A549 (cell line): ENCODE results near the gene TAF12. TPM values are rescaled to one million over a fixed set of nuclear protein-coding genes. Genes with fewer than 3 reads are reported as not detected.

Experiments used
- ATAC-seq, 2 experiments: fragments of 200-7000 bp in 1 of 2; fragments of >200 bp in 1 of 2; cut with Nextera tagmentation in 1 of 2; cut with Tn5 transposase in 1 of 2; 3 replicates each; pipeline versions ENCODE4 v1.8.0 to v1.9.1; 2018 to 2020; ENCODE audit warnings: mild to moderate bottlenecking in 1 of 2, moderate library complexity in 1 of 2
- CTCF ChIA-PET: fragments of 300-600 bp; sonication (Branson Sonifier 250); formaldehyde crosslinking; extraction: SDS; loops from one replicate; lab custom pipeline; 2021; ENCODE audit warnings: antibody characterized with exemption, inconsistent platforms; lab: Yijun Ruan, JAX
- POLR2A ChIA-PET: fragments of 350-600 bp; formaldehyde crosslinking; extraction: SDS; loops from one replicate; lab custom pipeline; 2021; ENCODE audit warnings: antibody characterized with exemption, inconsistent platforms; lab: Yijun Ruan, JAX
- DNase-seq, 2 experiments: peaks; one replicate each; pipeline versions ENCODE4 v3.0.0 to v3.0.0-alpha.2; 2011 to 2016; ENCODE audit warnings: low read depth in 1 of 2, low spot score in 1 of 2
- FAIRE-seq: peaks from 2 replicates; lab custom pipeline; 2011; peaks lifted over from hg19 to GRCh38; lab: Jason Lieb, UNC
- H3K27ac ChIP-seq, 2 experiments: fragments of >200 bp; sonication (Bioruptor Twin); formaldehyde crosslinking; 3 replicates each; pipeline ENCODE4 v1.5.1; 2016 to 2017
- H3K4me1 ChIP-seq: fragments of >200 bp; sonication (Bioruptor Twin); formaldehyde crosslinking; 3 replicates; pipeline ENCODE4 v1.6.1; 2016
- H3K4me2 ChIP-seq: fragments of >200 bp; sonication (Bioruptor Twin); formaldehyde crosslinking; 3 replicates; pipeline ENCODE4 v1.6.1; 2016
- H3K4me3 ChIP-seq: fragments of >200 bp; sonication (Bioruptor Twin); formaldehyde crosslinking; 3 replicates; pipeline ENCODE4 v1.5.1; 2016
- H3K9me3 ChIP-seq: fragments of >200 bp; sonication (Bioruptor Twin); formaldehyde crosslinking; 3 replicates; pipeline ENCODE4 v1.6.1; 2016
- ATOH8 ChIP-seq: fragments of 250-450 bp; sonication (Bioruptor Pico); IDR thresholded peaks from 2 replicates; pipeline ENCODE4 v1.5.0; 2020; ENCODE audit warnings: low read depth, mild to moderate bottlenecking, moderate library complexity
- BCL3 ChIP-seq: fragments of >200 bp; sonication (Bioruptor Twin); formaldehyde crosslinking; IDR thresholded peaks from 3 replicates; pipeline ENCODE4 v1.6.1; 2016
- CTCF ChIP-seq: fragments of >200 bp; sonication (Bioruptor Twin); formaldehyde crosslinking; IDR thresholded peaks from 3 replicates; pipeline ENCODE4 v1.5.1; 2016
- E2F6 ChIP-seq: IDR thresholded peaks from 2 replicates; pipeline ENCODE4 v1.6.1; 2012; ENCODE audit warnings: low read depth, borderline replicate concordance
- EHF ChIP-seq: fragments of 250-450 bp; sonication (Bioruptor Pico); IDR thresholded peaks from 2 replicates; pipeline ENCODE4 v1.5.0; 2020; ENCODE audit warnings: mild to moderate bottlenecking
- EHMT2 ChIP-seq: fragments of 200-600 bp; sonication (generic); IDR thresholded peaks from 2 replicates; pipeline ENCODE4 v1.6.1; 2016; ENCODE audit warnings: antibody characterized with exemption, low read depth, mild to moderate bottlenecking, moderate library complexity
- ELK1 ChIP-seq: fragments of 150-350 bp; IDR thresholded peaks from 2 replicates; pipeline ENCODE4 v1.6.1; 2014; ENCODE audit warnings: low read depth, mild to moderate bottlenecking, low read length
- EP300 ChIP-seq, 2 experiments: fragments of >200 bp; sonication (Bioruptor Twin); formaldehyde crosslinking; IDR thresholded peaks; 2 replicates in 1 of 2; 3 replicates in 1 of 2; pipeline ENCODE4 v1.6.1; 2016 to 2017
- ESRRA ChIP-seq: fragments of 150-350 bp; IDR thresholded peaks from 2 replicates; pipeline ENCODE4 v1.6.1; 2014; ENCODE audit warnings: mild to moderate bottlenecking, low read length, borderline replicate concordance
- FOSL2 ChIP-seq, 2 experiments: fragments of 450-650 bp in 1 of 2; fragments of >200 bp in 1 of 2; sonication (Bioruptor Twin) in 1 of 2; formaldehyde crosslinking; IDR thresholded peaks; 2 replicates each; pipeline versions ENCODE4 v1.5.0 to v1.6.1; 2016 to 2020; ENCODE audit warnings: mild to moderate bottlenecking in 1 of 2, moderate library complexity in 1 of 2
- FOXS1 ChIP-seq: fragments of 250-450 bp; sonication (Bioruptor Pico); IDR thresholded peaks from 2 replicates; pipeline ENCODE4 v1.5.0; 2020; ENCODE audit warnings: mild to moderate bottlenecking, moderate library complexity
- HMGXB4 ChIP-seq: fragments of 250-450 bp; sonication (Bioruptor Pico); IDR thresholded peaks from 2 replicates; pipeline ENCODE4 v1.5.0; 2021; ENCODE audit warnings: mild to moderate bottlenecking, moderate library complexity, borderline replicate concordance
- HOXB5 ChIP-seq: fragments of 250-450 bp; sonication (Bioruptor Pico); IDR thresholded peaks from 2 replicates; pipeline ENCODE4 v1.5.0; 2020; ENCODE audit warnings: mild to moderate bottlenecking, moderate library complexity
- JUNB ChIP-seq: fragments of >200 bp; sonication (Bioruptor Twin); formaldehyde crosslinking; IDR thresholded peaks from 2 replicates; pipeline ENCODE4 v1.6.1; 2016
- KDM1A ChIP-seq: fragments of 200-600 bp; sonication (generic); IDR thresholded peaks from 2 replicates; pipeline ENCODE4 v1.6.1; 2016; ENCODE audit warnings: low read depth, mild to moderate bottlenecking
- MAX ChIP-seq: IDR thresholded peaks from 2 replicates; pipeline ENCODE4 v1.6.1; 2012
- MYC ChIP-seq: IDR thresholded peaks from 2 replicates; pipeline ENCODE4 v1.6.1; 2012; ENCODE audit warnings: mild to moderate bottlenecking, inconsistent platforms, low read length, improper control_type of control experiment, borderline replicate concordance
- NFE2L2 ChIP-seq: fragments of 150-350 bp; conservative IDR thresholded peaks from 2 replicates; pipeline ENCODE4 v1.6.1; 2014; ENCODE audit warnings: low read length
- PBX3 ChIP-seq: IDR thresholded peaks from 2 replicates; pipeline ENCODE4 v1.6.1; 2012
- RARB ChIP-seq: fragments of 250-450 bp; sonication (Bioruptor Pico); IDR thresholded peaks from 2 replicates; pipeline ENCODE4 v1.8.0; 2021; ENCODE audit warnings: mild to moderate bottlenecking, moderate library complexity
- RFX5 ChIP-seq: fragments of 450-650 bp; IDR thresholded peaks from 2 replicates; pipeline ENCODE4 v1.7.1; 2014; ENCODE audit warnings: antibody characterized with exemption, mild to moderate bottlenecking, moderate library complexity
- SREBF2 ChIP-seq: fragments of 450-650 bp; IDR thresholded peaks from 2 replicates; pipeline ENCODE4 v1.6.1; 2014; ENCODE audit warnings: mild to moderate bottlenecking, moderate library complexity
- TFCP2L1 ChIP-seq: fragments of 250-450 bp; sonication (Bioruptor Pico); IDR thresholded peaks from 2 replicates; pipeline ENCODE4 v1.5.0; 2021; ENCODE audit warnings: mild to moderate bottlenecking
- ZC3H11A ChIP-seq: fragments of 450-650 bp; IDR thresholded peaks from 2 replicates; pipeline ENCODE4 v1.6.1; 2014; ENCODE audit warnings: antibody characterized with exemption, mild to moderate bottlenecking
- ZFP36 ChIP-seq: fragments of 450-650 bp; IDR thresholded peaks from 2 replicates; pipeline ENCODE4 v1.6.1; 2014; ENCODE audit warnings: borderline replicate concordance; ENCODE audit not compliant: partially characterized antibody
- ZNF302 ChIP-seq: fragments of 250-450 bp; sonication (Bioruptor Pico); IDR thresholded peaks from 2 replicates; pipeline ENCODE4 v1.9.0; 2021; ENCODE audit warnings: inconsistent platforms, mild to moderate bottlenecking, moderate library complexity
- WGBS: methylation state at CpG from one replicate; pipeline ENCODE4 v1.1.6; 2017; ENCODE audit errors: missing lambda C conversion rate; 5-methylcytosine and 5-hydroxymethylcytosine counted together
- polyA plus RNA-seq, 4 experiments: library from polyadenylated mRNA; depleted of rRNA in 3 of 4; stranded (reverse); fragments of >200 nt; fragmentation: RNase III in 1 of 4; extraction: RNeasy Plus Mini Kit Qiagen cat#74134 plus additional on column Dnase treatment in 1 of 4; gene quantifications; 2 replicates in 3 of 4; 3 replicates in 1 of 4; pipeline ENCODE4 v1.2.3, GENCODE V29; 2011 to 2017

The TAF12 gene
- polyA plus RNA-seq, 2 of the 4 experiments (the other 2 are of a cell fraction) = 15.8 to 38.3 TPM

GRCh38 chr1:28648008-28648473 lies 5.2 kb upstream of the TAF12 start:
- Histone ChIP-seq H3K9me3 (no peaks in the 10 kb centered on the region), H3K27ac (peak overlapping the region; percentile 96 to 97), H3K4me1 (peaks cover 15% of the 10 kb centered on the region; the same call in 2 of the 3 replicates), H3K4me2 (peak overlapping the region; percentile 78), H3K4me3 (peak overlapping the region; percentile 37; the same call in 2 of the 3 replicates)
- POLR2A ChIA-PET = interaction anchor here (0.6 to 2.1 kb wide), 22 partner anchors 8 to 399 kb away, joined by 3 to 23 read pairs (median 4); partner anchors contain the start of genes GMEB1, MED18, SESN2 and TRNAU1AP
- CTCF ChIA-PET = interaction anchor here (0.6 to 1.9 kb wide), 2 partner anchors 30 to 88 kb away, joined by 3 to 9 read pairs; partner anchors contain the start of gene YTHDF2
- FAIRE-seq (no peak), DNase-seq (peak; percentile 71 to 94), ATAC-seq (peak; percentile 87 to 88)
- TF ChIP-seq KDM1A = no peak
- TF ChIP-seq ATOH8 (CRISPR knock-in tag) = 0 out of 2 replicates have a peak, but pooled peaks have one; percentile 32
- no peak for TF ChIP-seq E2F6
- TF ChIP-seq FOXS1 (CRISPR knock-in tag) = no peak
- 0 out of 2 replicates have a peak, but pooled peaks have one; percentile 63 for TF ChIP-seq RARB (CRISPR knock-in tag)
- TF ChIP-seq HMGXB4 (CRISPR knock-in tag) = no peak
- no peak for TF ChIP-seq SREBF2
- peak; percentile 47; the same call in 1 of the 2 replicates for TF ChIP-seq MAX
- TF ChIP-seq EHMT2 = no peak
- peak; percentile 53; the same call in 1 of the 2 replicates for TF ChIP-seq ZNF302 (CRISPR knock-in tag)
- no peak for TF ChIP-seq RFX5
- TF ChIP-seq ESRRA = no peak
- TF ChIP-seq ZC3H11A = no peak
- no peak for TF ChIP-seq EP300 (IDR thresholded peaks at IDR 0.05)
- TF ChIP-seq MYC = no peak
- peak; percentile 53; the same call in 1 of the 2 replicates for TF ChIP-seq HOXB5
- TF ChIP-seq JUNB = no peak
- TF ChIP-seq NFE2L2 = no peak
- no peak for TF ChIP-seq CTCF
- no peak for TF ChIP-seq PBX3
- TF ChIP-seq BCL3 = no peak
- no peak for TF ChIP-seq FOSL2 (IDR thresholded peaks at IDR 0.05)
- TF ChIP-seq FOSL2 (CRISPR knock-in tag; IDR thresholded peaks at IDR 0.05) = no peak
- no peak for TF ChIP-seq EHF
- TF ChIP-seq ZFP36 = no peak
- no peak for TF ChIP-seq ELK1
- TF ChIP-seq TFCP2L1 = no peak
- WGBS = 3% methylated on average over 18 of the region's 18 CpGs
